Muscle of back (tissue), 11 donors: ENCODE results near the gene NFKB1. TPM values are rescaled to one million over a fixed set of nuclear protein-coding genes. Genes with fewer than 3 reads are reported as not detected.

Experiments used
- DNase-seq, 3 donors: peaks; one replicate each; pipeline versions ENCODE4 v3.0.0 to v3.0.0-alpha.2; 2013
- polyA plus RNA-seq, 10 donors: library from polyadenylated mRNA; unstranded; fragments of 120-200 nt; gene quantifications; one replicate each; pipeline ENCODE4 v1.2.1, GENCODE V29; 2013; ENCODE audit not compliant: insufficient read length in 10 of 10

The NFKB1 gene
- polyA plus RNA-seq, 10 donors, result 17.8 to 24.2 (median 19.8) TPM

- no peak for DNase-seq
Measured at GRCh38 chr4:102530986-102531385, 29.8 kb downstream of the NFKB1 start.

DNA sequence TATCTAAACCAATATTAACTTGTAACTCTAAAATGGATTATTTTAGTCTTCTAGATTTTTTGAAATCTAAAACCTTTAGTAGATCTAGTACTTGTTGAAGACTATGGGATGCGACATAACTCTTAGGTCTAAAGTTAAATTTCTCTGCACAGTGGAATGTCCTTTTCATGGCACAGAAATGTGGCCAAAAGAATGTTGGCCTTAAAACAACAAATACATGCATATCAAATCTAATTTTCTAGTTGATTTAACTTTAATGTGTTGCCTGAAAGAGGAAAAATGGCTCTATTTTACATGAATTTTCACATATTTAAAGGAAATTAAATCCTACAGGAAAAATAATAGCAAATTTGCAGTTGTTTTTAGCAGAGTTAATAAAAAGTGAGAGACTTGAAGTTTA is 30.3 kb downstream of the NFKB1 start:
- peak in 1 of 3 donors; percentile 15 for DNase-seq

GRCh38 chr4:102533348-102533747 is 32.2 kb downstream of the NFKB1 start:
- DNase-seq, result no peak

DNA sequence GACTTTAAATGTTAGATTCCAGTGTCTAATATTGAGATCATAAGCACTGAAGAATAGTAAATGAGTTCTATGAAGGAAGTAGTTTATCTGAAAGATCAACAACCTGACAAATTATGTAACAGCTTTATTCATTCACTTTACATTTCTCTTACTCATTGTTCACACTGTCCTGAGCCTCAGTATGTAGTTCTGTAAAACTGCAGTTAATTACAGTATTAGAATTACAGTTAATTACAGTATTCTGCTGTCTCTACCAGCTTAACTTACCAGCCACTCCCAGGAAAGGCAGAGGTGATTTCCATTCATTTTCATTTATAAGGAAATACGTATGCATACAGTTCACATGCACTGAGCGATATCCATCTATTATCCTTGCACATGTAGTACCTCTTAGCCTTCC is 32.7 kb downstream of the NFKB1 start:
- no peak for DNase-seq

DNA sequence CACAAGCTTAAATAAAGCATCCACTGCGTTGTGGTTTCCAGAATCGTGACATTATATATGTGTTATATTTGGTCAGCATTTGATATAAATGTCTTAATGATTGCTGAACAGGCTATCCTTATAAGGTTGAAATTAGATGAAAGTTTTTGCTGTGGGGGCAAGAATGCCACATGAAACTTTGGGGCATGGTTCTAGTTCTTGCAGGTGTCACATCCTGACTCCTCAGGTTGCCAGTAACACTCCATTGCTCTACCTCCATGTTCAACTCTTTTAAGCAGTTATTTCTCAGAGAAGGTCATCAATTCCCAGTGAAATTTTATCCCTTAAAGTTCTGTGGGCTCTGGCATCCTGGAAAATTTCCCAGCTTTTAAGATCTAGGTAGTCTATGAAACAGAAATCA is 33.7 kb downstream of the NFKB1 start:
- no peak for DNase-seq

GRCh38 chr4:102535398-102536082 is 34.4 kb downstream of the NFKB1 start:
- no peak for DNase-seq

DNA sequence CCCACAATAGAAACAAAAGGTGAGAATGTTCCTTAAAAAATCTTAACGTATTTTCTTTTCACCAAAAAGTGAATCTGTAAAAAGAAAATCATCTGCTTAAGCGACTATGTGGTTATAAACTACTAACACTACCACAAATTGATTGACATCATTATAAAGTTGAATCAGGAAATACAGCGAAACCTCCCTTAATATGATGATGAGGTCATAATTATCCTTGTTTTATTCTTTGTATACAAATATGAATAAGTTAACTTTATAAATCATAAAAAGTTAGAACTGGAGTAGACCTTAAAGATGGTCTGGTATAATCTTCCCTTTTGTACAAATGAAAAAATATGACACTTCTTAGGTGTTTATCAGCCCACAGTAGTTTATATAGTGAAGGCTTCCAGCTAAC is 35.6 kb downstream of the NFKB1 start:
- no peak for DNase-seq

DNA sequence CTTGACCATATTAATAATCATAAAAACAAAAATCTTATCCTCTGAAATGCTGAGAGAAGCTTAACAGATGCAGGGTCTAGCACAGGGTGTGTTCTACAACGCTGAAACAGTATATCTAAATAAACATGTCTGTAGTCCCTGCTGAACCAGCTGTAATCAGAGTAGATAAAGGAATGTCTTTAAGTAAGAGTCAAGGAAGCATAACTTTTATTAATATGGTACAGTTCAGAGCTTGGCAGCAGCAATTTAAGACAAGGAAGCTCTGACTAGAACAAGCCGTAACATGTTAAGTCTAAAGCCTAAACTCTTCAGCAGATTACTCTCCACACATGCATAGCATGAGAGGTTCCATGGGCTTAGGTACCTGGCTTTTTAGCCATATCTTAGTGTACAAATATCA is 36.1 kb downstream of the NFKB1 start:
- no peak for DNase-seq

- DNase-seq, result no peak
Measured at GRCh38 chr4:102541697-102542096, 40.5 kb downstream of the NFKB1 start.

DNA sequence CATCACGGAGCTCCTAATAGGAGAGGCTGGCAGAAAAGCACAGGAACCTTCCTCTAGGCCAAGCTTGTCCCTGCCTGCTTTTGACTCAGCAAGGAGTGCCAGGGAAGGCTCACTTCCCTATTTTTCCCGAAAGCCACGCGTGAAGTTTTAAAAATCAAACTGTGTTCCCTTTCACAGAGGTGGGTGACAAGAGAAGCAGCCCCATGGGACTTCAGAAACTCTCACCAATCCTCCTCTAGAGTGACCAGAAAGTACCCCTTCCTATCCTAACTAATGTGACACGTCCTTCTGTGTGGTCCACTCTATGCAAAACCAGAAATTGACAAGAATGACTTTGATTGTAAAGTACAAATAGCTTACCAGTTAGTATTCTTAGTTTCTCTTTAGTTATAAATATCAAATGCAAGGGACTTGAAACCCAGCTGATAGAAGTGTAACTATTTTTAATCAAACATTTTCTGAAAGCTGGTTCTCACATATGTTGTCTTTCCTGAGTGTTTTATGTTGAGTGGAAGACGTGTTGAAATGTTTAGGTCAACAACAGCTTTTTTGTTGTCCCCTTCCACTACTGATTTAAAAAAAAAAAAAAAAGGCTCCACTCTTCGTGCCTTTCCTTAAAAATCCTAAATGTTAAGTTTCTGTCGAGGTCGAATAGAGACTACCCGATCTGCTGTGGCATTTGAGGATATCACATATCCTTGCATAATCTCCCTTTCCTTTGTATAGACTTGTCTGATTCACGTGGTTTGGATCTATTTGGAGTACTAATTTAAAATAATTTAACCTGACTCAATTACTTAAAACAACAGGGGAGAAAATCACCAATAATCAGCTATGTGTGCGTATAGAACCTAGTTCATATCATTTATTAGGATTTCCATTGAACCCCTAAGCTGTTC is 42.1 kb downstream of the NFKB1 start:
- DNase-seq, result no peak

DNA sequence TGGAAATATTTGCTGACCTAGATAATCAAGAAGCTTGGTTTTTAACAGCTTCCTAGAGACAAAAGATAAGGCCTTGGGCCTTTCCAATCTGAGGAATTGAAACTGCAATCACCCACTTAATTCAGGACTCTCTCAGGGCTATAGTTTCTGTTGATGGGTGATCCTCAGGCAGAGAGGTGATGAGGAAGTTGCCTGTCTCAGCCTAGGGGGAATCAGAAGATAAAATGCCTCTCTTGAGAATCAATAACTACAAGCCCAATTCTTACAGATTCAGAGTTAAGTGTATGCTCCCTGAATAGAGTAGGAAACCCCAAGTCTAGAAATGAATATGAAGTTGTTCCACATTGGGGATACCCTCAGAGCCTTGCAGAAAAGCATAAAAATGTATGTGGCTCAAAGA is 45.5 kb downstream of the NFKB1 start:
- no peak for DNase-seq

DNA sequence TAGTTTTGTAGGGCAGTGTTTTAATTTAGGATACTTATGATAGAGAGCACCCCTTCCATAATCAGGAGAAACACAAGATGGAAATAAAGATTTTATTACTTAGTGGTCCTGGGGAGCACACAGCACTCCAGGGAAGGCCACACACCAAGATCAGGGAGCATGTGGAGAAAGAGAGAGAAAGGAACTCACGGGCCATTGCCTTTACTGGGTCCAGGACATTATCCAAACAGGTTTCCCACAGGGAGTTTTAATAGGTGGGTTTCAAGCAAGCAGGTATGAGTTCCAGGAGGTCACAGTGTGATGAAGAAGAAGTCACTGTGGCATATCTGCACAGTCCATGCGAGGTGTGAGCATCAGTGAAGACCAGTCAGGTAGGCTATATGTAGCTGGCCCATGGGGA is 46.8 kb downstream of the NFKB1 start:
- DNase-seq, result no peak

DNA sequence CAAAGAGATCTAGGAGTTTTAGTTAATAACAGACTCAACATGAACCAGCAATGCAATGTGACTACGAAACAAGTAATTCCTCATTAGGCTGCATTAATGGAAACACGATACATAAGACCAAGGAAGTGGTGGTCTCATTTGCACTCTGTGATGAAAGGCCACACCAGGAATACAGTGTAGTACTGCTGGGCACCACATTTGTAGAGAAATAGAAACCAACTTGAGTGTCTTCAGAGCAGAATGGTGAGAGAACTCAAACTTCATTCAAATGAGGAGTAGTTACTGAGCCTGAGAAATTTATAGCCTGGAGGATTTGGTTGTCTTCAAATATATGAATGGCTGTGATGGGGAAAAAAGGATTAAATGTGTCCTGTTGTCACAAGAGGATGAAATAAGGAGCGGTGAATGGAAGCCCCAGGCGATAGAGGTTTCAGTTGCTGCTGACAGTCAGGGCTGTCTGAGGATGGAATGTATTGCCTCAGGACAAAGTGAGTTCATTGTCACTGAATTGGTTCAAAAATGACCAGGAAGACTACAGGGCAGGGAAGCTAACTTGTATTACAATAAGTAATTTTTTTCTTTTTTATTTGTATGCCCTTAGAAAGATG is 50.9 kb downstream of the NFKB1 start:
- no peak for DNase-seq

DNA sequence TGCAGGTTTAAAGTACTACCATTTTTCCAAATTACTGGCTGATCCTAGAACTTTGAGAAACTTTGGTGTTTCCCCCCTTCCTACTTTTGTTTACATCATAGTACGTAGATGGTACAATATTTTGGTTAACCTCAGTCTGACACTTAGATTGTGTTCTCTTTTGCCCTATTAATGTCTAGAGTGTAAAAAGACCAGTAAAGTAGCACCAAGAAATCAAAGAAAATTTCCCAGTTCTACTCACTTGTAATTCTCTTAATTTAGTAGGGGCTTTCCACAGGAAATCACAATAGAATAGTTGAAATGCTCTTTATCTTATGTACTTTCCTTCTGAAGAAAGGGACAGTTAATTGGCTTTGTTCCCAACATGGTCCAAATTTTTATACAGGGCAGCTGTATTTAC is 51.6 kb downstream of the NFKB1 start:
- no peak for DNase-seq

GRCh38 chr4:102553982-102554381 is 52.8 kb downstream of the NFKB1 start:
- DNase-seq, result no peak

GRCh38 chr4:102554482-102554881 is 53.3 kb downstream of the NFKB1 start:
- DNase-seq, result peak; percentile 53 to 76 (median 56)

- DNase-seq, result peak in 1 of 3 donors; percentile 47
Measured at GRCh38 chr4:102554992-102555391, 53.8 kb downstream of the NFKB1 start.

DNA sequence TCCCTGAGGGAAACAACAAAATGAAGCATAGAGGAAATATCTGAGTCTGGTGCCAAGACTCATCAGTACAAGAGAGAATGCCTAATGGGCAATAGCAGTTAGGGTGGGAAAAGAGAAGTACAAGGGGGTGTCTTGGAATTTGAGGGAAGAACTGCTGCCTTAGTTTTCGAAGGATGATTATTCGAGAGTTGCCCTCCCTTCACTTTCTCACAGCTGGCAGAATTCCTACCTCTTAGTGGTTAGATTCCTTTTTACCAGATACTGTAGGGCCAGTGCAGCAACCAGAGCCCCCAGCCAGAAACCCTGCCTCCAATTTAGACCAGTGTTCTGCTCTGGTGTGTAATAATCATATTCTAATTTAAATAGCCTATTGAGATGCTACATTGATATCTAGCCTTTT is 56.5 kb downstream of the NFKB1 start:
- no peak for DNase-seq

GRCh38 chr4:102560115-102560514 is 59.0 kb downstream of the NFKB1 start:
- DNase-seq, result no peak

DNA sequence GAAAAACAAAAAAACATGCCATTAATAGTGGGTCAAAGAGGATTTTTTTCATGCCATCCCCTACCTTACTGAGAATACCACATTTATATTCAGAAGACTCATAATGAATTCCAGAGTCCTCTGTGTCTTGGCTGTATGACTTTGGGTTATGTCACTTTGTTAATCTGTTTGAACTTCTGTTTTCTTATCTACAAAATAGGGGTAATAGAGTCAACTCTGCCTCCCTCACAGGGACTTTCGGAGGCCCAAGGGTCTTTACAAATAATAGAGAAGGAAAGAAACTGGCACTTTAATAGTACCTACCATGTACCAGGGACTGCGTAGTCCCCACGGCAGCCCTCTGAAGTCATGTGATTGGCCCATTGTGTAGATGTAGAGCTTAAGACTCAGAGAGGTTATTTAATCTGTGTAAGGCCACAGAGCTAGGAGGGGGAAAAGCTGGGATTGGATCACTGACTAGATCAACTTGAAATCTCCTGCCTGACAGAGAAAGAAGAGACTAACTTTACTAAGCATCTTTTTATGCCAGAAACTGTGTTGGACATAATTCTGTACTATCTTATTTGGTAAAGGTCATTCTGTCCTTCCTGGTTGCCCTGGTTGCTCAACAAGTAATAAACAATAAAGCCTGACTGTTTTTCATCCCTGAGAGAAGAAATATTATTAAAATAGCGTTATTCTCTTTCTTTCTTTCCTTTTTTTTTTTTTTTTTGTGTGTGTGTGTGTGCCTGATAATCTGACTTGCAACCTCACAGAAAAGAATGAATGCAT is 59.6 kb downstream of the NFKB1 start:
- DNase-seq, result no peak

DNA sequence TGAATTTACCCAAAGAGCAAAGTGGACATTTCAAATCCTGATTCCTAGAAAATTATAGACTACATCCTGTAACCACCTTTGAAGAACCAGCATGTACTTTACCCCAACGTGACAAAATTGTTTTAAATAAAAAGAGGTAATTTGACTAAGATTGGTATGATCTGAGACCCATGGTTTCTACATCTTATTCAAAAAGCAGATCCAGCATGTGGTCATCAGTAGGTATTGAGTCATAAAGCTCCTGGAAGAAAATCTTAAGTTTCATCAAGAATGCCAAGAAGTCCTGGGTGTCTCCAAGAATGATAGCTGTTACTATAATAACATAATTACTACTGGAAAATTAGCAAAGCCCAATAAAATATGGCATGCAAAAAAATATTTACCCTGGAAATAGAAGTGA is 61.8 kb downstream of the NFKB1 start:
- DNase-seq, result no peak
